B cell (primary cell): Measurements from ENCODE around the gene LRRC73. TPM values are rescaled to one million over a fixed set of nuclear protein-coding genes. Genes with fewer than 3 reads are reported as not detected.

Experiments used
- ATAC-seq: fragments of 200-7000 bp; cut with Tn5 transposase; one replicate; pipeline ENCODE4 v1.10.0; 2021; ENCODE audit warnings: low read depth, mild to moderate bottlenecking, moderate number of reproducible peaks, moderate library complexity
- CTCF ChIA-PET: fragments of 350-600 bp; sonication (Branson Sonifier 250); formaldehyde crosslinking; loops from one replicate; lab custom pipeline; 2021; ENCODE audit warnings: antibody characterized with exemption, inconsistent platforms; lab: Charles Lee
- POLR2A ChIA-PET: fragments of 350-600 bp; sonication (Branson Sonifier 250); formaldehyde crosslinking; loops from one replicate; lab custom pipeline; 2021; ENCODE audit warnings: antibody characterized with exemption; lab: Charles Lee
- DNase-seq: peaks from one replicate; pipeline ENCODE4 v3.0.0; 2013
- H2AFZ ChIP-seq: 2 replicates; pipeline ENCODE4 v1.6.1; 2012; ENCODE audit warnings: mild to moderate bottlenecking, low read depth, low read length; ENCODE audit not compliant: insufficient read depth, poor library complexity, severe bottlenecking
- H3K27ac ChIP-seq, 2 donors: 1 replicate in 1 of 2; 2 replicates in 1 of 2; pipeline ENCODE4 v1.5.1; 2012 to 2013; ENCODE audit warnings: low read length in 2 of 2, mild to moderate bottlenecking in 2 of 2, moderate library complexity in 1 of 2
- H3K27me3 ChIP-seq, 4 experiments: fragments of 200-600 bp in 1 of 4; sonication (generic) in 1 of 4; replicated peaks in 1 of 4; 1 replicate in 2 of 4; 2 replicates in 2 of 4; pipeline versions ENCODE4 v1.6.1 to v1.7.0; 2013 to 2016; ENCODE audit warnings: low read length in 3 of 4, mild to moderate bottlenecking in 2 of 4, mixed read lengths in 1 of 4, moderate library complexity in 1 of 4; ENCODE audit not compliant: insufficient read depth in 4 of 4, control insufficient read depth in 3 of 4; ENCODE audit errors: control extremely low read depth in 1 of 4
- H3K36me3 ChIP-seq, 2 experiments: replicated peaks in 1 of 2; 1 replicate in 1 of 2; 2 replicates in 1 of 2; pipeline versions ENCODE4 v1.6.1 to v1.7.1; 2013; ENCODE audit warnings: low read length in 1 of 2; ENCODE audit not compliant: insufficient read depth in 2 of 2, control insufficient read depth in 1 of 2; ENCODE audit errors: control extremely low read depth in 1 of 2, extremely low read depth in 1 of 2
- H3K4me1 ChIP-seq, 2 donors: fragments of 200-600 bp in 1 of 2; sonication (generic) in 1 of 2; 1 replicate in 1 of 2; 2 replicates in 1 of 2; pipeline versions ENCODE4 v1.5.1 to v1.6.1; 2013 to 2017; ENCODE audit warnings: low read length in 2 of 2; ENCODE audit not compliant: control insufficient read depth in 2 of 2, insufficient read depth in 2 of 2
- H3K4me2 ChIP-seq: replicated peaks from 2 replicates; pipeline ENCODE3; 2012; ENCODE audit warnings: mild to moderate bottlenecking, low read depth, low read length; ENCODE audit not compliant: poor library complexity, severe bottlenecking
- H3K4me3 ChIP-seq, 5 experiments: fragments of 200-600 bp in 1 of 5; sonication (generic) in 1 of 5; 1 replicate in 3 of 5; 2 replicates in 2 of 5; pipeline versions ENCODE4 v1.5.1 to v1.7.0; 2011 to 2016; ENCODE audit warnings: low read length in 4 of 5, mild to moderate bottlenecking in 4 of 5, low read depth in 2 of 5, control low read depth in 1 of 5, moderate library complexity in 1 of 5; ENCODE audit not compliant: insufficient read depth in 1 of 5; ENCODE audit errors: control extremely low read depth in 1 of 5, extremely low read depth in 1 of 5
- H3K79me2 ChIP-seq: fragments of 200-600 bp; sonication (generic); one replicate; pipeline ENCODE4 v1.6.0; 2016; ENCODE audit warnings: low read length; ENCODE audit not compliant: control insufficient read depth, insufficient read depth
- H3K9ac ChIP-seq: fragments of 200-600 bp; sonication (generic); 2 replicates; pipeline ENCODE4 v1.6.1; 2017; ENCODE audit warnings: mild to moderate bottlenecking, low read length, moderate library complexity
- H3K9me3 ChIP-seq, 3 donors: one replicate each; pipeline versions ENCODE4 v1.6.1 to v1.7.1; 2013; ENCODE audit warnings: low read length in 2 of 3; ENCODE audit not compliant: control insufficient read depth in 2 of 3, insufficient read depth in 1 of 3; ENCODE audit errors: control extremely low read depth in 1 of 3
- H4K20me1 ChIP-seq: 2 replicates; pipeline ENCODE4 v1.6.0; 2012; ENCODE audit warnings: mild to moderate bottlenecking, low read length; ENCODE audit not compliant: insufficient read depth, control insufficient read depth, poor library complexity, severe bottlenecking
- H3K27ac Mint-ChIP-seq: one replicate; pipeline ENCODE4 v1.8.0; 2021; ENCODE audit warnings: mixed read lengths
- H3K27me3 Mint-ChIP-seq: one replicate; pipeline ENCODE4 v1.8.0; 2021; ENCODE audit warnings: mixed read lengths
- H3K4me1 Mint-ChIP-seq: one replicate; pipeline ENCODE4 v1.8.0; 2021; ENCODE audit warnings: mixed read lengths
- H3K4me3 Mint-ChIP-seq: one replicate; pipeline ENCODE4 v1.8.0; 2021; ENCODE audit warnings: mixed read lengths
- H3K9me3 Mint-ChIP-seq: one replicate; pipeline ENCODE4 v1.8.0; 2022; ENCODE audit warnings: mixed read lengths; ENCODE audit not compliant: insufficient read depth
- CTCF ChIP-seq: fragments of 200-600 bp; IDR thresholded peaks from one replicate; pipeline ENCODE4 v1.8.0; 2022; ENCODE audit warnings: antibody characterized with exemption, mild to moderate bottlenecking
- EZH2 ChIP-seq: IDR thresholded peaks from 2 replicates; pipeline ENCODE4 v1.6.1; 2012; ENCODE audit warnings: borderline replicate concordance, low read depth, mild to moderate bottlenecking, moderate library complexity, low read length; ENCODE audit not compliant: insufficient read depth, poor library complexity, severe bottlenecking
- WGBS: methylation state at CpG from one replicate; pipeline ENCODE4 v1.1.5; 2013; ENCODE audit warnings: missing lambda C conversion rate; ENCODE audit not compliant: insufficient coverage; 5-methylcytosine and 5-hydroxymethylcytosine counted together
- intact Hi-C: fragments of 100-400 bp; cut with micrococcal nuclease; formaldehyde crosslinking; loops from one replicate; pipeline ENCODE4 v1.10.0; 2022
- polyA plus RNA-seq: library from polyadenylated mRNA; depleted of rRNA; stranded (reverse); fragments of >200 nt; gene quantifications from 2 replicates; pipeline ENCODE4 v1.2.3, GENCODE V29; 2012
- total RNA-seq, 2 donors: library from RNA; stranded (reverse); fragments of 120-200 nt in 1 of 2; gene quantifications; 1 replicate in 1 of 2; 2 replicates in 1 of 2; pipeline versions ENCODE4 v1.2.3 to v1.2.4, GENCODE V29; 2013 to 2022

Gene LRRC73
- total and polyA plus RNA-seq, 2 donors (not counting 1 experiment from before 2014, with no cell fraction given): 0.06 to 0.99 TPM

DNA sequence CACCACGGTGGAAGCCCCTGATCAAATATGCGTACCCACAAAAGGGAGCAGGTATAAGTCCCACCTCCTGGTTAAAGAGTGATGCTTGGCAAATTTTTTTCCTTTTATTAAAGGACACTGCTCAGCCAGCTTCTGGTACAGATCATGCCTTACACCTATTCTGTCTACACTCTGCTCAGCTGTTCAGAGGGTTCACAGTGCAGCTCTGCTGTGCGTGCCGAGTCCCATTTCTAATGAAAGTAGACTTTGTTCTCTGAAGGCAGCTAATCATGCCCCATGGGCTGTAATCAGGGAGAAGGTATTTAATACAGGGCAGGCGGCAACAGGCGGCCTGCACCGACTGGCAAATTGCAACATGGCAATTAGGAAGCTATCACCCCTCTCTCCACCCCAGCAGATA, 16.3 kb downstream of the LRRC73 start:
- no peak overlapping the region for H3K9ac ChIP-seq
- no peak overlapping the region for H2AFZ ChIP-seq
- H3K27me3 ChIP-seq: no peaks in the 10 kb centered on the region
- no peak for DNase-seq
- no peak overlapping the region for H3K27ac ChIP-seq
- H4K20me1 ChIP-seq: no peaks in the 10 kb centered on the region
- intact Hi-C loops: no loop called here
- no peak overlapping the region for H3K4me2 ChIP-seq
- 100% methylated on average over 2 of the region's 7 CpGs for WGBS
- ChIA-PET CTCF (interaction anchor here (0.6 to 8.0 kb wide), 3 partner anchors 11 to 230 kb away, joined by 3 to 69 read pairs (median 3); no protein-coding TSS in a partner anchor), POLR2A (interaction anchor here (0.5 kb wide), 1 partner anchor 124 kb away, joined by 3 read pairs; no protein-coding TSS in a partner anchor)
- H3K79me2 ChIP-seq: peaks cover 30% of the 10 kb centered on the region
- peaks cover 0 to 43% of the 10 kb centered on the region in 2 experiments for H3K36me3 ChIP-seq
- H3K4me3 ChIP-seq: no peak overlapping the region
- Mint-ChIP-seq H3K27me3 (no peaks in the 10 kb centered on the region), H3K27ac (no peak overlapping the region), H3K4me1 (peaks cover 18% of the 10 kb centered on the region), H3K9me3 (no peaks in the 10 kb centered on the region), H3K4me3 (no peak overlapping the region)
- ATAC-seq: no peak
- H3K9me3 ChIP-seq: no peaks in the 10 kb centered on the region
- H3K4me1 ChIP-seq: peaks cover 0 to 6% of the 10 kb centered on the region in 2 donors
- no peak for TF ChIP-seq EZH2
- TF ChIP-seq CTCF: no peak

GRCh38 chr6:43493230-43493629, 16.9 kb downstream of the LRRC73 start:
- H3K4me2 ChIP-seq: no peak overlapping the region
- POLR2A ChIA-PET: interaction anchor here (0.5 to 0.6 kb wide), 2 partner anchors 22 to 125 kb away, joined by 3 read pairs; no protein-coding TSS in a partner anchor
- Mint-ChIP-seq H3K9me3 (no peaks in the 10 kb centered on the region), H3K27me3 (no peaks in the 10 kb centered on the region), H3K4me3 (no peak overlapping the region), H3K27ac (no peak overlapping the region), H3K4me1 (peaks cover 18% of the 10 kb centered on the region)
- no peaks in the 10 kb centered on the region for H3K9me3 ChIP-seq
- peaks cover 30% of the 10 kb centered on the region for H3K79me2 ChIP-seq
- intact Hi-C loops: no loop called here
- H3K27ac ChIP-seq: no peak overlapping the region
- no peak overlapping the region for H3K9ac ChIP-seq
- ATAC-seq: no peak
- TF ChIP-seq CTCF: no peak
- no peak for TF ChIP-seq EZH2
- H3K36me3 ChIP-seq: peaks cover 0 to 36% of the 10 kb centered on the region in 2 experiments
- DNase-seq: no peak
- H4K20me1 ChIP-seq: no peaks in the 10 kb centered on the region
- H3K4me3 ChIP-seq: no peak overlapping the region
- CTCF ChIA-PET: interaction anchor here (0.6 to 8.0 kb wide), 4 partner anchors 9 to 700 kb away, joined by 3 to 69 read pairs (median 3); no protein-coding TSS in a partner anchor
- H2AFZ ChIP-seq: no peak overlapping the region
- H3K4me1 ChIP-seq: peaks cover 0 to 6% of the 10 kb centered on the region in 2 donors
- 100% methylated on average over 2 of the region's 2 CpGs for WGBS
- H3K27me3 ChIP-seq: no peaks in the 10 kb centered on the region
